HG02970 (cell line): ENCODE data around the gene ZBTB40.

Experiments used
- ATAC-seq: cut with Tn5 transposase; IDR thresholded peaks from one replicate; pipeline ENCODE4 v1.9.1; 2021; ENCODE audit warnings: mild to moderate bottlenecking, moderate library complexity, moderate number of reproducible peaks; ENCODE audit not compliant: unreplicated experiment, low FRiP score

The ZBTB40 gene

GRCh38 chr1:22465015-22465565 lies 13.4 kb downstream of the ZBTB40 start:
- no peak for ATAC-seq

- ATAC-seq: no peak
Observed at GRCh38 chr1:22465671-22466070, 14.0 kb downstream of the ZBTB40 start.

GRCh38 chr1:22470227-22470626 lies 18.6 kb downstream of the ZBTB40 start:
- no peak for ATAC-seq

GRCh38 chr1:22471078-22471477 lies 19.4 kb downstream of the ZBTB40 start:
- no peak for ATAC-seq

GRCh38 chr1:22471610-22472009 lies 20.0 kb downstream of the ZBTB40 start:
- ATAC-seq: no peak

GRCh38 chr1:22472596-22472995 lies 20.9 kb downstream of the ZBTB40 start:
- ATAC-seq: no peak

GRCh38 chr1:22473952-22474351 lies 22.3 kb downstream of the ZBTB40 start:
- no peak for ATAC-seq

GRCh38 chr1:22476566-22476965 lies 24.9 kb downstream of the ZBTB40 start:
- ATAC-seq: no peak

GRCh38 chr1:22483121-22483520 lies 31.5 kb downstream of the ZBTB40 start:
- no peak for ATAC-seq

- ATAC-seq: no peak
Observed at GRCh38 chr1:22484706-22485345, 33.2 kb downstream of the ZBTB40 start.

GRCh38 chr1:22485431-22485830 lies 33.8 kb downstream of the ZBTB40 start:
- no peak for ATAC-seq

GRCh38 chr1:22487781-22488180 lies 36.1 kb downstream of the ZBTB40 start:
- no peak for ATAC-seq

GRCh38 chr1:22488319-22488718 lies 36.7 kb downstream of the ZBTB40 start:
- ATAC-seq: no peak

GRCh38 chr1:22489278-22489677 lies 37.6 kb downstream of the ZBTB40 start:
- ATAC-seq: no peak

- no peak for ATAC-seq
Observed at GRCh38 chr1:22489823-22490222, 38.2 kb downstream of the ZBTB40 start.

- ATAC-seq: no peak
Observed at GRCh38 chr1:22490309-22490708, 38.7 kb downstream of the ZBTB40 start.

- ATAC-seq: no peak
Observed at GRCh38 chr1:22491995-22492715, 40.5 kb downstream of the ZBTB40 start.

GRCh38 chr1:22494144-22494543 lies 42.5 kb downstream of the ZBTB40 start:
- no peak for ATAC-seq

GRCh38 chr1:22494943-22495579 lies 43.4 kb downstream of the ZBTB40 start:
- no peak for ATAC-seq

- ATAC-seq: no peak
Observed at GRCh38 chr1:22496536-22497160, 45.0 kb downstream of the ZBTB40 start.

- no peak for ATAC-seq
Observed at GRCh38 chr1:22498463-22498862, 46.8 kb downstream of the ZBTB40 start.
